H7 (cell line): ENCODE results near the gene JMJD8. TPM values are rescaled to one million over a fixed set of nuclear protein-coding genes. Genes with fewer than 3 reads are reported as not detected.
A peak's percentile ranks its signal among the peaks of the same experiment; 100 is the strongest.

Source experiments
- DNase-seq: peaks from one replicate; pipeline ENCODE4 v3.0.0; 2012
- H3K27me3 ChIP-seq: 2 replicates; pipeline ENCODE4 v1.6.0; 2011; ENCODE audit warnings: mild to moderate bottlenecking, low read length; ENCODE audit not compliant: control insufficient read depth, insufficient read depth
- H3K36me3 ChIP-seq: replicated peaks from 2 replicates; pipeline ENCODE4 v1.5.1; 2011; ENCODE audit warnings: low read length; ENCODE audit not compliant: control insufficient read depth, insufficient read depth
- H3K4me3 ChIP-seq: 2 replicates; pipeline ENCODE4 v1.5.1; 2011; ENCODE audit warnings: low read depth, mild to moderate bottlenecking, control low read depth, low read length, moderate library complexity; ENCODE audit not compliant: insufficient read depth
- total RNA-seq: library from RNA; depleted of rRNA; stranded (reverse); fragments of >200 nt; shearing (Covaris generic); gene quantifications from 2 replicates; pipeline ENCODE4 v1.2.3, GENCODE V29; 2014; rRNA removed

Gene JMJD8
- 63.8 and 88.2 TPM in 2 replicates for total RNA-seq

- H3K27me3 ChIP-seq = no peaks in the 10 kb centered on the region
- DNase-seq = peak; percentile 99
- peak within 1 kb of the TSS; percentile 87 for H3K4me3 ChIP-seq
- peaks cover 11% of the 10 kb centered on the region for H3K36me3 ChIP-seq
Measured at GRCh38 chr16:684071-684794, at the start of gene JMJD8. TSS of gene JMJD8 (minus strand) at chr16:684334. CDS start at chr16:684319, 15 bp downstream.

GRCh38 chr16:733382-734207, 49.5 kb upstream of the JMJD8 start:
- DNase-seq = peak; percentile 92
- Histone ChIP-seq H3K27me3 (peaks cover 2% of the 10 kb centered on the region; the same call in 1 of the 2 replicates), H3K4me3 (no peak overlapping the region), H3K36me3 (peaks cover 8% of the 10 kb centered on the region)

GRCh38 chr16:732936-733335, 48.8 kb upstream of the JMJD8 start:
- DNase-seq = peak; percentile 78
- H3K36me3 ChIP-seq = peaks cover 8% of the 10 kb centered on the region
- peaks cover 4% of the 10 kb centered on the region; the same call in 1 of the 2 replicates for H3K27me3 ChIP-seq
- no peak overlapping the region for H3K4me3 ChIP-seq

- Histone ChIP-seq H3K4me3 (no peak overlapping the region), H3K27me3 (peaks cover 9% of the 10 kb centered on the region), H3K36me3 (peaks cover 8% of the 10 kb centered on the region)
- peak; percentile 32 for DNase-seq
Measured at GRCh38 chr16:732332-732731, 48.2 kb upstream of the JMJD8 start.

- DNase-seq = no peak
- Histone ChIP-seq H3K27me3 (peaks cover 18% of the 10 kb centered on the region), H3K4me3 (no peak overlapping the region), H3K36me3 (peaks cover 5% of the 10 kb centered on the region)
Measured at GRCh38 chr16:730666-731509, 46.8 kb upstream of the JMJD8 start.

GRCh38 chr16:729768-730665, 45.9 kb upstream of the JMJD8 start:
- Histone ChIP-seq H3K36me3 (peaks cover 5% of the 10 kb centered on the region), H3K27me3 (peaks cover 20% of the 10 kb centered on the region), H3K4me3 (no peak overlapping the region)
- no peak for DNase-seq

- Histone ChIP-seq H3K27me3 (peaks cover 20% of the 10 kb centered on the region), H3K4me3 (peak overlapping the region; percentile 71), H3K36me3 (peaks cover 3% of the 10 kb centered on the region)
- peak; percentile 85 for DNase-seq
Measured at GRCh38 chr16:728890-729744, 45.0 kb upstream of the JMJD8 start.

- DNase-seq = peak; percentile 95
- Histone ChIP-seq H3K36me3 (peaks cover 1% of the 10 kb centered on the region), H3K4me3 (peak overlapping the region; percentile 71), H3K27me3 (peaks cover 20% of the 10 kb centered on the region)
Measured at GRCh38 chr16:728131-728889, 44.2 kb upstream of the JMJD8 start.

GRCh38 chr16:727291-727977, 43.3 kb upstream of the JMJD8 start:
- Histone ChIP-seq H3K36me3 (0 out of 2 replicates have a peak, but pooled peaks cover 1% of the 10 kb centered on the region), H3K4me3 (peak overlapping the region; percentile 71), H3K27me3 (peaks cover 20% of the 10 kb centered on the region)
- DNase-seq = peak; percentile 85

GRCh38 chr16:726438-727290, 42.5 kb upstream of the JMJD8 start, which contains the start of the genes CCDC78 and HAGHL:
TSS of gene CCDC78 (minus strand) at chr16:726443. CDS start at chr16:726367, 76 bp downstream.
TSS of gene HAGHL (plus strand) at chr16:727106. CDS start at chr16:727510, 404 bp downstream.
- H3K27me3 ChIP-seq = peaks cover 20% of the 10 kb centered on the region
- peak; percentile 98 for DNase-seq
- H3K4me3 ChIP-seq = peak within 1 kb of the TSS; percentile 71
- H3K36me3 ChIP-seq = 0 out of 2 replicates have a peak, but pooled peaks cover 1% of the 10 kb centered on the region

- H3K36me3 ChIP-seq = no peaks in the 10 kb centered on the region
- H3K27me3 ChIP-seq = peaks cover 20% of the 10 kb centered on the region
- peak overlapping the region; percentile 50 for H3K4me3 ChIP-seq
- peak; percentile 87 for DNase-seq
Measured at GRCh38 chr16:726188-726437, 42.0 kb upstream of the JMJD8 start.
